Measurements from ENCODE around the gene OR52I2.

DNA sequence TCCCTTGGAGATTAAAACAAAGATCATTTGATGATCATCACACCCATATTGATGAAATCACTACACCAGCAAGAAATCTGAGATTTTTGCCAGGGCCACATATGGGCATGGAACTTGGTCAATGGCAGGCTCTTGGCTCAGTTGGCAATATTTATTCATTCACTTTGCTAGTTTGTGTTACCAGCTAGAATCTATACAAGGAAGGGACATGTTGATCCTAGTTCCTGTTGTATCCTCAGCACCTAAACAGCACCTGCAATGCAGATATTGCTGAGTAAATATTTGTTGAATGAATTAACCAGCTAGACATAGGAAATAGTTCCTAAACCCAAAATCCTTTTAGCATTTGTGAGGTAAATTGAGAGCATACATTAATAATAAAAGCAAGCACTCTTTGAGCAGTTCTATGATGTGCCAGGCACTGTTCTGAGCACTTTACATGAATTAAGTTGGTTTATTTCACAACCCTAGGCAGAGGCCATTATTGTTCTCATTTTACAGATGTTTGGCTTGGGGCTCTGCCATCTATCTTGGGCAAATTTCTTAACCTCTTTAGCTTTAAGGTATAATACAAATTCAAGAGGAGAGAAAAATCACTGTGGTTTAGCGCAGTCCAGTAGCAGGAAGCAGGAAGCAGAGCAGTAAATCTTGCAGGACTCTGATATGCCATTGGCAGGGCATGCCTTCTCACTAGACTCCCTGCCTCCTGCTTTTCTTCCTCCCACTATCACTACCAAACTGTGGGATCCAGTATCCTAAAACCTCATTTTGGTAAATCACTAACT is 24.9 kb downstream of the OR52I2 start:
- TF ChIP-seq, protein P1, sequence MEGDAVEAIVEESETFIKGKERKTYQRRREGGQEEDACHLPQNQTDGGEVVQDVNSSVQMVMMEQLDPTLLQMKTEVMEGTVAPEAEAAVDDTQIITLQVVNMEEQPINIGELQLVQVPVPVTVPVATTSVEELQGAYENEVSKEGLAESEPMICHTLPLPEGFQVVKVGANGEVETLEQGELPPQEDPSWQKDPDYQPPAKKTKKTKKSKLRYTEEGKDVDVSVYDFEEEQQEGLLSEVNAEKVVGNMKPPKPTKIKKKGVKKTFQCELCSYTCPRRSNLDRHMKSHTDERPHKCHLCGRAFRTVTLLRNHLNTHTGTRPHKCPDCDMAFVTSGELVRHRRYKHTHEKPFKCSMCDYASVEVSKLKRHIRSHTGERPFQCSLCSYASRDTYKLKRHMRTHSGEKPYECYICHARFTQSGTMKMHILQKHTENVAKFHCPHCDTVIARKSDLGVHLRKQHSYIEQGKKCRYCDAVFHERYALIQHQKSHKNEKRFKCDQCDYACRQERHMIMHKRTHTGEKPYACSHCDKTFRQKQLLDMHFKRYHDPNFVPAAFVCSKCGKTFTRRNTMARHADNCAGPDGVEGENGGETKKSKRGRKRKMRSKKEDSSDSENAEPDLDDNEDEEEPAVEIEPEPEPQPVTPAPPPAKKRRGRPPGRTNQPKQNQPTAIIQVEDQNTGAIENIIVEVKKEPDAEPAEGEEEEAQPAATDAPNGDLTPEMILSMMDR (IDR thresholded peaks at IDR 0.05 in 4 of 5, conservative IDR thresholded peaks at IDR 0.05 in 1 of 5) = no peak
- no peak for TF ChIP-seq POLR2A (IDR thresholded peaks at IDR 0.05)
